Stimulated activated CD4-positive, alpha-beta T cell treated with anti-CD3 and anti-CD28 coated beads, TNF-alpha, amount 100 ng/mL, for 48 hours (primary cell): ENCODE results near the gene NEK11.

Experiments used
- DNase-seq, 3 donors: peaks; one replicate each; pipeline ENCODE4 v3.0.0-alpha.2; 2020; ENCODE audit warnings: low read depth in 3 of 3

The NEK11 gene

DNA sequence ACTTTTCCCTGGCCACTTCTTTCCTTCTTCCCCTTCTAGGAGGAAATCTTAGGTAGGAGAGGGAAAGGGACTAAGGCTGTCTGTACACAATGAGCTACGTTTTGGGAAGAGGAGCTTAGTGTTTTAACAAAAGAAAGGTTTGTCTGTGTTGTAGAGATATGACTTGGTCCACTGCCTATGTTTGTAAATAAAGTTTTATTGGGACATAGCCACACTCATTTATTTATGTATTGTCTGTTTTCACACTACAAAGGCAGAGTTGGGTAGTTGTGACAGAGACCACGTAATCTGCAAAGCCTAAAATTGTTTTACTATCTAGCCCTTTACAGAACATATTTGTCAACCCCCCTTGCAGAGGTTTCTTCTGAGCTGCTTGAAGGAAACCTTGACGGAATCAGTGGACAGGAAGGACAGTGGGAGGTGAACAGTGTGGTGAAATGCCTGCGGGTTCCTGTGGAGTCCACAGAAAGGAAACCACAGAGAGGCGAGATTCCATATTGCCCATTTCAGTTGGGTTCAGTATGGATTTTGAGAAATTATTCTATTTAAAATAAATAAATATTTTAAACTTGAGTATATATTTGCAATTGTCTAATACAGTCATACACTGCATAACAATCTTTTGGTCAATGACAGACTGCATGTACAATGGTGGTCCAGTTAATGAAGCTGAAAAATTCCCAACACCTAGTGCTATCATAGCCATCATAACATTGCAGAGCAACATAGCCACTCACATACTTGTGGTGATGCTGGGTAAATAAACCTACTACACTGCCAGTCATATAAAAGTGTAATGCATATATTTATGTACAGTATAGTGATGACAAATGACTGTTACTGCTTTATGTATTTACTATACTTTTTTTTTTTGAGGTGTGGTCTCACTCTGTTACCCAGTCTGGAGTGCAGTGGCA lies 197.0 kb downstream of the NEK11 start:
- DNase-seq, result no peak

DNA sequence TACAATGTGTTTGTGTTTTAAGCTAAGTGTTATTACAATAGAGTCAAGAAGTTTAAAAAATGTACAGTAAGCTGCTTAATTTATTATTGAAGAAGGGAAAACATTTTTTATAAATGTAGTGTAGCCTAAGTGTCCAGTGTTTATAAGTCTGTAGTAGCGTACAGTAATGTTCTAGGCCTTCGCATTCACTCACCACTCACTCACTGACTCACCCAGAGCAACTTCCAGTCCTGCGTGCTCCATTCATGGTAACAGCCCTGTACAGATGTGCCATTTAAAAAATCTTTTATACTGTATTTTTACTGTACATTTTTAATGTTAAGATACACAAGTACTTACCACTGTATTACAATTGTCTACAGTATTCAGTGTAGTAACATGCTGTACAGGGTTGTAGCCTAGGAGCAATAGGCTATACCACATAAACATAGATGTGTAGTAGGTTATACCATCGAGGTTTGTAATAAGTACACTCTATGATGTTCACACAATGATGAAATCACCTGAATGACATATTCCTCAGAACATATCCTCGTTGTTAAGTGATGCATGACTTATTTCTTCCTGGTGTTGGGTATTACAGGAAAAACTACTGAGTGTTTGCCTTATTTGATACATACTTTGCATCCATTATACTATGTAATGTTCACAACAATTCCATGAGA lies 198.3 kb downstream of the NEK11 start:
- no peak for DNase-seq

DNA sequence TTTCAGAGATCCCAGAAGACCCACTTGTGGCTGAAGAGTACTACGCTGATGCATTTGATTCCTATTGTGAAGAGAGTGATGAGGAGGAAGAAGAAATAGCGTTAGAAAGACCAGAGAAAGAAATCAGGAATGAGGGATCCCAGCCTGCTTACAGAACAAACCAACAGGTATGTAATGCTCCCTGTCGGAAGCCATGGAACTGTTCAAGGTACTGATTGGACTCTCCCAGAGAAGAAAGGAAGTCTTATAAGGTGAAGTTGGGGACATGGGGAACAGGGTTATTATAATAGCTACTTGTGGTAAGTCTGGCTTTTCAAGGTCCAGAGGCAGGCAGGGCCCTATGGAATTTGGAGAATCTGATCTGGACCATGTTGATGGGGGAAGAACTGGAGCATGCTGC lies 201.8 kb downstream of the NEK11 start:
- no peak for DNase-seq

DNA sequence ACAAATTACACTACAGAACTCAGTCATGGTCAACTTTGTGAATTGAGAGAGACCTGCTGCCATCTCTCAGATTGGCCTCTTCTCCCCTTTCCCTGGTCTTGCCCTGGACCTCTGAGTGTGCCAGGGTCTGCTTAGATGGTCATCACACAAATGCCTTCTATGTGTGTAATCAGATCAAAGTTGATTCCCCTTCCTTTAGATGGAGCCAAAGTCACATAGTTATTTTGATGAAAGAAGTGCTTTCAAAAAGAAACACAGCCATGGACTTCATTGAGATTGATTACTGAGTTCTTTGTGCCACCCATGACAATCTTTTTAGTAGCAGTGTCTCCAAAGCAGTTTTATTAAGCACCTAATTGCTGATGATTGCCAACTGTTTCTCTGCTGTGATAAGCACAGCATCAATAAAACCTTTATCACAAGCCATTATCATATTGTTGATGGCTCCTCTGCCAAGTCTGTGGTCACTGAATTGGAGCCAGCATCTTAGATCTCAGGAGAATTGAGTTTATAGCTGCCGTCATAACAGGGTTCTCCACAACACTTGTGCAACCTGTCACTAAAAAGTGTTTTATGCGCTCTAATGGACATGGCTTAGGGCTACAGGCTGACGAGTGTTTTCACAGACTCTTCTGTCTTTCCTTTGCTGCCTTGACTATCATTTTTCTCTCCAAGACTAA lies 205.2 kb downstream of the NEK11 start:
- DNase-seq, result no peak

DNA sequence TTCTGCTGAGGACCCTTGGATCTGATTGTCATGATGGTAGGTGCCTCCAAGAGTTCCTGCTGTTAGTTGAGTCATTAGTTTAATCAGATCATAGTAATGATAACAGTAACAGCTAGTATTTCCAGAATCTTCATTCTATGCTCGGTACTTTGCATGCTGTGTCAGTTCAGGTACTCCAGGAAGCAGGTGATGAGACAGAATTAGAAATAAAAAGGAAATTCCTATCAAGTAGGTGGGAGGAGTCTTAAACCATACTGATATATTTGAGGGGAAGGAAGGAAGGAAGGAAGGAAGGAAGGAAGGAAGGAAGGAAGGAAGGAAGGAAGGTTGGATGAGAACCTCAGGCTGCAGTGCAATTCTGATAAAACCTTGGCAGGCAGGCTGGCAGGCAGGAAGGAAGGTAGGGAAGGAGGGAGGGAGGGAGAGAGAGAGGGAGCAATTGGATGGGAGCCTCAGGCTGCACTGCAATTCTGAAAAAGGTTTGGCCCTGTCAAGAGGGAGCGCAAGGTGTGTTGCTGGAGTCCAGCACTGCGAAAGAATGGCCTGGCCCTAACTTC lies 206.1 kb downstream of the NEK11 start:
- no peak for DNase-seq

DNA sequence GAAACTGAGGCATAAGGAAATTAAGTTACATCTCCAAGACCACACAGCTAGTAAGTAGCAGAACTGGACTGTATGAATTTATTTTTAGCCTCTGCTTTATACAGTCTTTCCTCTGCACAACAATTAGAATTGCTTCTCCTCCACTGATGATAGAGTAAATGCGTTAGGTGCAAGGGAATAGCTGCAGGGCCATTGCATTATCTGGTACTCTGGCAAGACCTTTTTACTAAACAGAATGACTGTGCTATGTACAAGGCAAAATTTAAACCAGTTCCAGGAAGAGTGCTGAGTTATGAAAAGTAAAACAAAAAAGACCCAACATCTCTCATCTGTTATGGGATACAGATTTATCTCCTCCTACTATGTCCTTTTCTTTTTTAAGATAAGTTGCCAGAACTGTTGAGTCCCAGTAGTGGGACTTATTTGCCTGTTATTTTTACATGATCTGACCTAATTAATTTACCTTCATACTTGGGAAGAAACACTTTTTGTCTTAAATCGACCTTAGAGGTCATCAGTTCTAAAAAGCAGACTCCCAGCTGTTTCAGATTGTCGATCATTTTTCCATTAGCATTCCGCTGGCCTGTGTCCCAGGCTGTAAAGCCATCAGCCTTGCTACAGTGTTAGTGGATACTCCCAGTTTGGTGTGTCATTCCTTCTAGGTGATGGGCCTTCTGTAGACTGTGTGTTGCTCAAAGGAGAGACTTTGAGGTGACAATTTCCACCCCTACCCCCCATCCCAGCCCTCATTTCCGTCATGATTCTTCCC lies 207.4 kb downstream of the NEK11 start:
- DNase-seq, result no peak

DNA sequence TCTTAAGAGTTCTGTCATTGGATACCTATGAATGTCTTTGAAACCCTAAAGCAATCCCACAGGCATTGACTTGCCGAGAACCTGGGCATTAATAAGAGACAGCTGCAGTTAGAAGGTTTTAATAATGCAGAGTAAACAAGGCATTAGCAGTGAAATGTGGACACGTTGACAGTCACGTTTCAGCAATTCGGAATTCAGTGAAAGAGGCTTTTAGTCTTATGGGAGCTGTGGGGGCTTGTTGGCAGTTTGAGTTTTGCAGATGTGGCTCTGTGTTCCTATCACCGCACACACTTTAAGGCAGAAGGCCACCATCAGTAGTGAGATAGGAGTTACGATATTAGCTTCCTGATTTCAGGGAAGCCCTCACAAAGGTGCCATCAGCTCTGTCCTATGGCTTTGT lies 209.7 kb downstream of the NEK11 start:
- DNase-seq, result no peak

DNA sequence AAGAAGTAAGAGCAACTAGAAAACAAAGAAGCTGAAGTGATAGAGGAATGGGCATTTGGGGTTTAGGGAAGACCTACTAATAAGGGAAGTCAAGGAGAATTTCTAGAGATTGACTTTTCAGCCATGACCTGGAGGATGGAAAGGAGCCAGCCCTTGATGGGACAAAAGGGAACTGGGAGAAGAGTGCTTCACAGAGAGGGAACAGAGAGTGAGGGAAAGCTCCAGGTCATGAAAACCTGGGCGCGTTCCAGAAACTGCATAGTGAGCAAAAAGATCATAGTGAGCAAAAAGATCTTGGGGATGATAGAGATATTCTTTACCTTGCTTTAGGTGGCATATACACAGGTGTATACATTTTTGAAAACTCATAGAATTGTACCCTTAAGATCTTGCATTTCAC lies 211.8 kb downstream of the NEK11 start:
- no peak for DNase-seq

DNA sequence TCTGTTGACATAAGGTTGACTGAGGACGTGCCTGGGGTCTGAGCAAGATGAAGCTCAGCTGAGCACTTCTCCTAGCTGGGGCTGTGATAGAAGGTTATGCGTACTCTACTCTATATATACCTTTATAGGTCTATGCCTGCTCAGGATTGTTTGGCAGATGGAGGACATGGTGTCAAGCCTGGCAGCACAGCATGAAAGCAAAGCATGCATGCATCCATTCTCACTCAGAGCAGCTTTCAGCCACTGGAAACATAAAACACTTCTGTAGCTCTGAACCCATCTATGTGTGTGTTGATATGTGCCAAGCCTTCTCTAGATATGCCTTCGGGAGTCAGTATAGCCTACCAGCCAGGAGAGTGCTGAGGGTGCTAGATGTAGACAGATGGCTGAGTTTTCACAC lies 212.6 kb downstream of the NEK11 start:
- DNase-seq, result no peak

DNA sequence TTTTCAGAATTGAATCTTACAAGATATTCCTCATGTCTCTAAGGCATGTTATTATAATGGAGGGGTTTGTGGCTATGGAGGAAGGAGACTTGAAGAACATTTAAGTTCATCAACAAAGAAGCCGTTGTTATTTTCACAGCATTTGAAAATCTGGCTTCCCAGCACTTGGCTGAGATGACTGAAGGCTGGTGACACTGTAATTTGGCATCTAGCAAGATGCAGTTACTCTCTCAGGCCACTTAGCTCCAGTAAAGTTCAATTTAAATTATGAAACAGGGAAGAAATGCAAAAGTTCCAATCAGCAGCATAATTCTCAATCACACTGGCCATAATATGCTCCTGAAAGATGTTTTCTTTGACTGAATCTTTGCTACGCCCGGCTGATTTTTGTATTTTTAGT lies 215.5 kb downstream of the NEK11 start:
- no peak for DNase-seq

DNA sequence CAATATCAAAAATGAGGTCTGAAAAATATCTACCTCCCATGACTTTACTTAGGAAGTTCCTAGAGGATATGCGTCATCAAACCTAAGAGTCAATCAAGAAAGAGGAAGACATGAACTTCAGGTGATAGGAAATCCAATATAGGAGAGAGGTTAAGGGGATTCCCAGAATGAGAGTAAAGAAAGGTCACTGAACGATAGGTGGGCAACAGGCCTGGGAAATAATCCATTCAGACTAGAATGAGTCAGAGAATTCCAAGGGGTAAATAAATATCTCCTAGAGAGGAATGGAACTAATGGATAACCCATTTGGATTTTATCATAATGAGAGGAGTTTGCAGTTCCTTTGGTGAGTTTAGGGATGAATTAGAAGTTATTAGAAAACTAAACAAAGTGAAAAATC lies 223.8 kb downstream of the NEK11 start:
- DNase-seq, result no peak

DNA sequence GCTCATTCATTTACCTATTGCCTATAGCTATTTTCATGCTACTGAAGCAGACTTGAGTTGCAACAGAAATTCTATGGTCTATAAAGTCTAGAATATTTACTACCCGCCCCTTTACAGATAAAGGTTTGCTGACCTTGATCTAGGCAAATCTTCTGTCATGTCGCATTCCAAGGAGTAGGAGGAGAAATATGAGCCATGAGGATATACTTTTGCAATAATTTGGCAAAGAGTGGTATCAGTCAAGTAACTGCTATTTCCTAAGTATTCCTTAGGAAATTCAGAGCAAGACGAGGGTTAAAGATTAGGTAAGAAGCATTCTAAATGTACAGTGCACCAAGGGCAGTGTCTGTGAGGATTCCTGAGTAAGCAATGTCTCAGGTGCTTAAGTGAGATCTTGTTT lies 233.8 kb downstream of the NEK11 start:
- no peak for DNase-seq

DNA sequence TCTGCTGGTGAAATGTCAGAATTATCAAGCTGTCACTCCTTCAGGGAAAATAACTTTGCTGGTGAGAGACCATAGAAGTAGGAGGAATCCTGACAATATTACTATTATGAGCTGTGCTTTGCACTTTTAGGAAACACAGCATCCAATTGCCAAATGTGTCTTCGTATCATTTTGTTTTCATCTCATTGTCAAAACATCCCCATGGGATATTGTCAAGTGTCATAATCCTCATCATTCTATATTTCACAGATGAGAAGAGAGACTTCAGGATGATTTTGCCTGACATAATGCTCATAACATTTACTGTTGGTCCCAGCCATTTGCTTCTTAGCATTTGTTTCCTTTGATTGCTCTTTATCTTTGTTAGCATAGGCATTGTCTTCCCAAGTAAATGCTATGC lies 234.4 kb downstream of the NEK11 start:
- DNase-seq, result no peak

DNA sequence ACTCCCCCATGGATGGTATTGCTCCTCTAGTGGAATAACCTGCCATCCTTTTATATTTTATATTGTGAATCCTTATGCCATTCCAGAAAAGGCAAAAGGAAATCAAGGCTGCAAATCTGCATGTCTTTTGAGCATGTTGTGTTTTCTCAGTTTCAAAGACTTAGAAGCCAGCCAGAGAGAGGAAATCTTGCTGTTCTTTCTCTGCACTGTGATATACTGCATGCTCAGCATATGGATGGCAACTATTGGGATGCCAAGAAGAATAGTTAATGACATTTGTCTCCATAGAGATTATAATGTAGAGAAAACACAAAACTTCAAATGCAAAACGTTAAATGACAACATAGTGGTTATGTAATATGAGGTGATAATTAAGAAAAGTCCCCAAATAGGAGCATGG lies 248.9 kb downstream of the NEK11 start:
- no peak for DNase-seq

DNA sequence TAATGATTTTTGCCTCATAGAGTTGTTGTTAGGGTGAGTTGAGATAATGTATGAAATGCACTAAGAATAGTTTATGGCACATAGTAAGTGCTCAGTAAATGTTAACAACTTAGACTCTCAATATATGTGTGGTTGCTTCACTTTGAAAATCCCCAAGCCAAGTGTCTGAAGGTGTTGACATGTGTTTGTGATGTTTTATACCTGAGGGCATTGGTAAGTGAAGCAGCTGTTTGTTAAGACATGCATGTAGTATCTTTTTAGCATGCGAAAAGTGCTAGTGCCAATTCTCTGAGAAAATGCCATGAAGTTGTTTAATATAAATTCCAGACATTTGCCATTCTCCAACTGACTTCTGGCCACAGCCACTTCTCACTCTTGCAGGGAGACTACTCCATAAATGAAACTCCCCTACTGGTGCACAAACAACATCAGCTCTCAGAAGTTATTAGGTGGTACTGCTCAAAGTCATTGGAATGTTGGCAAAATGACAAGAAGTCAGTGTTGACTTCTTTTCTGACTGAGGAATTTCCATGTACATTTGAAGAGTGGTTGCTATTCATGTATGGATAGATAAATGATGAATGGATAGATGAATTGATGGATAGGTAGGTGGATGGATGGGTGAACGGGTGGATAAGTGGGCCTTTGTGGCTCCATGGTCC lies 251.3 kb downstream of the NEK11 start:
- no peak for DNase-seq

DNA sequence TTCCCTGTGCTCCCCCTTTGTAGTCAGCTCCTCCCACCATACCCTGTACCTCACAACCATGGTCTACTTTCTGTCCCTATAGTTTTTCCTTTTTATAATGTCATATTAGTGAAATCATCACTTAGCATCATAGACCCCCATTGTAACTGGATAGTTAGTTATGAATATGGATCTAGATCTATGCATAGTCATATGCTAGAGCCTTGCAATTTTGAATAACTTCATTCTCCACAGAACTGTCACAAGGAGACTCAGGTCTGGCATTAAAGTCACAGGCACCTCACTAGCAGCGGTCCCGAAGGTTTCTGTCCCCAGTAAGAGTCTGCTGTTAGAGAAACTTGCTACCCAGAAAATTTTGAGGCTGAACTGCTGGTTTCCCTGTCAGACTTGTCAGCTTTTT lies 252.9 kb downstream of the NEK11 start:
- no peak for DNase-seq

DNA sequence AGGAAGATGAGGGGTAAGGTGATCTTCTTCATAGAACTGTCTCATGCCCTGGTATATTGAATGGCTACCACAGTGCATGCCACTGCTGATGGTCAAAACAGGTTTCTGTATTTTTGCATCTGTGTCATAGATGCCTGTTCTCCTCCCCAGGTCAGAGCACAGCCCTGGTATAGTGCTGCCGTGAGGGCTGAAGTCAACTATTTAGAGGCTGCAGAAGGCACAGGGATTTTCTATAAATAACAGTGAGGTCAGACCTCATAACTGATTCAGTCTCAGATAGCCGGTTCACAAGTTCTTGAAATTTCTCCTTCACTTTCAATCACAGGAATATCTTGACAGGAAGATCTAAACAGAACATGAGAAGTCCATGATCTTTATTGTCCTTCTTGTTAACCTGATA lies 255.7 kb downstream of the NEK11 start:
- DNase-seq, result no peak

DNA sequence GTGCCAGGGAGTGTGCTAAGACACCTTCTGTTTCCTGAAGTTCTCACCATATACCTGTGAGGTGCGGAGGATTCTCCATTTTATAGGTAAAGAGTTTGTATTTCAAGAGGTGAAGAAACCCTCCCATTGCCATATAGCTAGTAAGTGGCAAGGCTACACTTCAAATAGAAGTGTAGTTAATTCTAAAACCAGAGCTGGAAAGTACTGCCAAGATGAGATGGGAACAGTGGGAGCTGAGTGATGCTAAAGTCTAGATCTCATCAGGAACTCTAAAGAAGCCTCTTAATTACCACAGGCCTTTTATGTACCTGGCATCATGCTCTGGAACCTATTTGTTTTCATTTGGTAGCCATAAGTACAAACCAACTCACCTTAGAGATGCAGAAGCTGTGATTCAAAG lies 256.3 kb downstream of the NEK11 start:
- no peak for DNase-seq

DNA sequence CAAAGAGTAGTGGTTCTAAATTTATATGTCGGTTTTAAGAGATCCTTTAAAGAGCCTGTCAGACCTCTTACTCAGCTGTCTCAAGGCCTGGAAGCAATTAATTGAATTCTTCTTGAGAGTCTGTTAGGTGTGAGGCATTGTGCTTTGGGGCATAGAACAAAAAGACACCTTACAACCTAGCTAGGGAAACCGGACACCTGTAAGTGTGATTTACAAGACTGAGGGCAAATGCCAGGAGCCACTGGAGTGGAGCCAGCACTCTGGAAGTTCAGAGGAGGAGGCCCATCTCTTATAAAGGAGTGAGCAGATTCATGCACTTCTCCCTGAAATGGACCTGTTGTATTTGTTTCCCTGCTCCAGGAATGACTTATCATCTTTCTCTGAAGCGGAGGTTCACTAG lies 257.2 kb downstream of the NEK11 start:
- DNase-seq, result no peak

DNA sequence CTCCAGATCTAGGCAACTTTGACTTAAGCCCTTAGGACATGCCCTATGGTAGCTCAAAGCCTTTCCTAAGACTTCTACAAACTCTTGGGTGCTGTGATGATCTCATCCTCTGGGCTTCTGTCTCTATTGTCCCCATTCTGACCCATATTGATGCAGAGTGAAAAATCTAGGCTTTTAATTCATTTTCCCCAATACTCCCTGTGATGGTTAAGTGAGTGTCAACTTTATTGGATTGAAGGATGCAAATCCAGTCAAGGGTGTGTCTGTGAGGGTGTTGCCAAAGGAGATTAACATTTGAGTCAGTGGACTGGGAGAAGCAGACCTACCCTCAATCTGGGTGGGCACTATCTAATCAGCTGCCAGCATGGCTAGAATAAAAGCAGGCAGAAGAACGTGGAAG lies 257.6 kb downstream of the NEK11 start:
- DNase-seq, result no peak

DNA sequence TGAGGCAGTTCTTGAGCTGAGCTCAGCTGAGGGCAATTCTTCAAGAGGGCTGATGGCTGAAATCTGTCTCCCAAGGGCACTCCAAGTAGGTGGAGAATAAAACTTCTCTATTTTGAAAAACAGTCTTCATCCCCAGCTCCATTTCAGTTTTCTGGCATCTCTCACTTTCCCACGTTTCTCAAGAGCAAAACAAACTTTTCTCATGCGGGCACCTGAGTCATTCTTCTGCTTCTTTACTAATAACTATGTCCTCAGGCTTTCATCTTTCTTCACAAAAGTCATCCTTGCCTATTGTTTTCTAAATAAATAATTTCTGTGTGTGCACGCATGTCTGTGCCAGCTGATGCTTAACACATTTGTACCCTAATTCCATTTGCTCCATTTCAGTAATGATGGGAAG lies 258.8 kb downstream of the NEK11 start:
- DNase-seq, result no peak
